Measurements from ENCODE around the gene STAT1.

The STAT1 gene

DNA sequence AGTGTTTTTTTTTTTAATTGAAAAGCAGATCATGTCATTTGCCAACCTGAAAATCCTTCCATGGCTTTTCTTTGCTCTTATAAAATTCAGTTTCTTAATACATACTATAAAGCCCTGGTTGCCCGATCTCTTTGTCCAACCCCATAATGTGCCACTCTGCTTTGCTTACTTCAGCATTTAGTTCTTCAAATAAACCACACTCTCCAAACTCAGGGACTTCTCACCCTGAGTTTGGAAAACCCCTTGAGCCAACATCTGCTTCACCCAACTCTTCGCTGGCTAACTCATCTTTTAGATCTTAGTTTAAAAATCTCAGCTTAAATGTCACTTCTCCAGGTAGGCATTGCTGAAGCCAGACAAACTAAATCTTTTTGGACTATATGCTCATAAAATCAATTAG is 1.3 kb upstream of the STAT1 start:
- peaks cover 10 to 21% (median 15%) of the 10 kb centered on the region in 11 experiments; a peak in 20 of 22 replicates for H3K36me3 ChIP-seq
- TF ChIP-seq Cebpa-rat (IDR thresholded peaks at IDR 0.05), result no peak
- H3K4me3 ChIP-seq, result no peak overlapping the region
- peak overlapping the region in 8 of 11 experiments; percentile 62 to 93 (median 79); a peak in 10 of 22 replicates for H3K4me2 ChIP-seq
- no peaks in the 10 kb centered on the region for H3K27me3 ChIP-seq
- H4K20me1 ChIP-seq, result peaks cover 0 to 27% (median 12%) of the 10 kb centered on the region in 11 experiments; a peak in 8 of 22 replicates
- H3K27ac ChIP-seq, result peak overlapping the region in 6 of 11 experiments; percentile 71 to 95 (median 90); a peak in 9 of 22 replicates
- H3K9ac ChIP-seq, result no peak overlapping the region; a peak in 1 of 22 replicates
- H3K4me1 ChIP-seq, result peaks cover 21 to 67% (median 29%) of the 10 kb centered on the region in 10 experiments
- H3K9me3 ChIP-seq (replicated peaks in 1 of 11), result no peaks in the 10 kb centered on the region; a peak in 1 of 22 replicates

DNA sequence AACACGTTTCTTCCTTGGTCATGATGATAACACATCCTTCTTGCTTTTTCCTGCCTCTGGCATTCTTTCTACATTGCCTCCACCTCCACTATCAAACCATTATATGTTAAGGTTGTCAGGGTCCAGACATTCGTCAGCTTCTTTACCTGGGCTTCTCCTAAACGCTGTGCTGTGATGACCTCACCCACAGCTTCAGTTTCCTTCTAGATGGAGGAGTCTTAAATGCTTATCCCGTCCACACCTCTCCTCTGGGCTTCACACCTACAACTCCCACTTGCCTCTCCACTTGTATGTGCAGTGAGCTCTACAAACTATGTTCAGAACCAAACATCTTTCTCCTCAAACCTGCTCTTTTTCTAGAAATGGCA is 666 bp upstream of the STAT1 start:
- peak overlapping the region; percentile 71 to 95 (median 87) for H3K27ac ChIP-seq

DNA sequence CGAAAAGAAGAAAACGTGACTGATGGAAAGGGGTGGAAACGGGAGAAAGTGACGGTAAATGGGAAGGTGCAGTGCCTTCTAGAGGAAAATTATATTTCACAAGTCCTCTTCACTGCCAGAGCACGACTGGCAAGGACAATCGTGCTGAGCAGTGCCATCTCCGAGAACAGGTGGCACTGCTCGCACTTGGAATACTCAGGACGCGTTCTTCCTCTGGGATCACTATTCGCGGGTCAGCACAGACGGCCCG is 364 bp downstream of the STAT1 start:
- peak overlapping the region; percentile 71 to 95 (median 87) for H3K27ac ChIP-seq
- H3K4me2 ChIP-seq, result peak overlapping the region; percentile 78 to 94 (median 90)
- H3K27me3 ChIP-seq, result no peaks in the 10 kb centered on the region
- H3K36me3 ChIP-seq, result peaks cover 26 to 38% (median 31%) of the 10 kb centered on the region in 11 experiments; a peak in 21 of 22 replicates
- H4K20me1 ChIP-seq, result peaks cover 0 to 33% (median 12%) of the 10 kb centered on the region in 11 experiments; a peak in 8 of 22 replicates
- H3K9me3 ChIP-seq (replicated peaks in 1 of 11), result no peaks in the 10 kb centered on the region; a peak in 1 of 22 replicates
- H3K4me3 ChIP-seq, result peak overlapping the region; percentile 69 to 97 (median 89)
- no peak for TF ChIP-seq Cebpa-rat (IDR thresholded peaks at IDR 0.05)
- peak overlapping the region; percentile 83 to 94 (median 89) for H3K9ac ChIP-seq
- peaks cover 21 to 55% (median 27%) of the 10 kb centered on the region in 10 experiments for H3K4me1 ChIP-seq

More for the DNA sequence above, 666 bp upstream of the STAT1 start:
- Histone ChIP-seq H3K9ac (peak overlapping the region; percentile 66 to 94 (median 89)), H3K36me3 (peaks cover 15 to 27% (median 21%) of the 10 kb centered on the region in 11 experiments; a peak in 21 of 22 replicates), H3K9me3 (replicated peaks in 1 of 11) (no peaks in the 10 kb centered on the region; a peak in 1 of 22 replicates), H3K27me3 (no peaks in the 10 kb centered on the region), H3K4me1 (peaks cover 21 to 64% (median 29%) of the 10 kb centered on the region in 10 experiments), H3K4me2 (peak overlapping the region; percentile 62 to 93 (median 79)), H4K20me1 (peaks cover 0 to 29% (median 12%) of the 10 kb centered on the region in 11 experiments; a peak in 8 of 22 replicates), H3K4me3 (peak overlapping the region; percentile 69 to 97 (median 89))
- no peak for TF ChIP-seq Cebpa-rat (IDR thresholded peaks at IDR 0.05)

DNA sequence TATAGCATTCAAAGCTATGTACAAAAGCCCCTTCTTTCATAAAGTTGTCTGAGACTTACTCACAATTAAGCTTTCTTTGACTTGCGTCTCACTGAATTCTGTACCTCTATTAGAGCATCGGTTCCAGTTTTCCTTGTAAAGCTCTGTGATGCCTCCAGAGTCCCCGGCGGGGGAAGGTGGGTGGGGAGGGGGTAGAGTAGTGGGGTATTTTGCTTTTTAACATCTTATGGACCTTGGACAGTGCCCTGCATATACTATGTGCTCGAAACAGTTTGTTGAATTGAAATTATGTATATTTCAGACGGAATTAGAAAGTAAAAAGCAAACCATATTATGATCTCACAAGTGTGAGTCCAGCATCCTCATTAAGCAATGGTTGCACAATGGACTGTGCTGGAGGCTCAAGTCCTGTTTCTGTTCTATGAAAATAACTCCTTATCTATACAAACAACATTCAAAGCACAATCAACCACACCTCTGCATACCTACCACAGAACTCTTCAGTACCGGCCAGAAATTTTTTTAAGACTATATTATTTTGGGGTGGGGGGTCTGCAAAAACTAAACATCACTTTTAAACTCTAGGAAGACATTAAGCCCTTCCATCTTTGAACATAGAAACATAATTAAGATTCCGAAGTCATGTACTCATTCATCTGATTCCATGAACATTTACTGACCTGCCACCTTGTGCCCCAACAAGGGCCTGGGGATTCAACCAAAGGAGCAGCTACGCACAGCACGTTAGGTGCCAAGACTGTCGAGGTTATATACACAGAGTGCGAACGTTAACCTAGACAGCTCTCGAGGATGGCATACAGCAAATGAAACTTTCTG is 908 bp downstream of the STAT1 start:
- H3K4me1 ChIP-seq, result peaks cover 21 to 50% (median 27%) of the 10 kb centered on the region in 10 experiments
- peak overlapping the region; percentile 78 to 94 (median 90) for H3K4me2 ChIP-seq
- H4K20me1 ChIP-seq, result peaks cover 0 to 38% (median 12%) of the 10 kb centered on the region in 11 experiments; a peak in 8 of 22 replicates
- H3K27me3 ChIP-seq, result no peaks in the 10 kb centered on the region
- TF ChIP-seq Cebpa-rat (IDR thresholded peaks at IDR 0.05), result peak in 3 of 11 experiments; percentile 17 to 25 (median 20); a peak in 2 of 22 replicates
- H3K4me3 ChIP-seq, result peak overlapping the region; percentile 69 to 97 (median 89)
- peak overlapping the region; percentile 83 to 94 (median 89) for H3K9ac ChIP-seq
- no peaks in the 10 kb centered on the region; a peak in 1 of 22 replicates for H3K9me3 ChIP-seq (replicated peaks in 1 of 11)
- H3K36me3 ChIP-seq, result peaks cover 31 to 43% (median 36%) of the 10 kb centered on the region in 11 experiments
- H3K27ac ChIP-seq, result peak overlapping the region; percentile 71 to 95 (median 87); a peak in 21 of 22 replicates

DNA sequence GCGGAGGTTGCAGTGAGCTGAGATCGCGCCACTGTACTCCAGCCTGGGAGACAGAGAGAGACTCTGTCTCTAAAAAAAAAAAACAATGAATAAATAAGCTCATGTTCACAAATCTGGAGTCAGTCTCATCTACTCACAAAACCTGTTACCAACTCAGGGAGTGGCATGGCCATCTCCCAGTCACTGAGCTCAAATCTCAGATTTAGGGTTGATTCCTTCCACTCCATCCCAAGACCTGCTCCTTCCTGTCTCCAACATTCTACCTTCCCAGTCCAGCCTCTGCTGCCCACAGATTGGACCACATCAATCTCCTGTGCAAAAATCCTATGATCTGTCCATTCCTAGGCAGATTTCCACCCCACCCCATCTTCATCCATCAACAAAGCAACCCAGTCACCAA is 1.6 kb downstream of the STAT1 start:
- H3K27me3 ChIP-seq, result no peaks in the 10 kb centered on the region
- peak overlapping the region in 4 of 11 experiments; percentile 39 to 95 (median 92); a peak in 6 of 22 replicates for H3K27ac ChIP-seq
- peak overlapping the region; percentile 78 to 94 (median 90) for H3K4me2 ChIP-seq
- peak overlapping the region in 8 of 10 experiments; percentile 69 to 97 (median 89); a peak in 13 of 20 replicates for H3K4me3 ChIP-seq
- H3K36me3 ChIP-seq, result peaks cover 38 to 50% (median 43%) of the 10 kb centered on the region in 11 experiments
- peak overlapping the region in 5 of 11 experiments; percentile 11 to 93 (median 85); a peak in 3 of 22 replicates for H3K9ac ChIP-seq
- H3K9me3 ChIP-seq (replicated peaks in 1 of 11), result no peaks in the 10 kb centered on the region; a peak in 1 of 22 replicates
- H3K4me1 ChIP-seq, result peaks cover 21 to 47% (median 27%) of the 10 kb centered on the region in 10 experiments
- peaks cover 0 to 42% (median 12%) of the 10 kb centered on the region in 11 experiments; a peak in 8 of 22 replicates for H4K20me1 ChIP-seq
- no peak for TF ChIP-seq Cebpa-rat (IDR thresholded peaks at IDR 0.05)

DNA sequence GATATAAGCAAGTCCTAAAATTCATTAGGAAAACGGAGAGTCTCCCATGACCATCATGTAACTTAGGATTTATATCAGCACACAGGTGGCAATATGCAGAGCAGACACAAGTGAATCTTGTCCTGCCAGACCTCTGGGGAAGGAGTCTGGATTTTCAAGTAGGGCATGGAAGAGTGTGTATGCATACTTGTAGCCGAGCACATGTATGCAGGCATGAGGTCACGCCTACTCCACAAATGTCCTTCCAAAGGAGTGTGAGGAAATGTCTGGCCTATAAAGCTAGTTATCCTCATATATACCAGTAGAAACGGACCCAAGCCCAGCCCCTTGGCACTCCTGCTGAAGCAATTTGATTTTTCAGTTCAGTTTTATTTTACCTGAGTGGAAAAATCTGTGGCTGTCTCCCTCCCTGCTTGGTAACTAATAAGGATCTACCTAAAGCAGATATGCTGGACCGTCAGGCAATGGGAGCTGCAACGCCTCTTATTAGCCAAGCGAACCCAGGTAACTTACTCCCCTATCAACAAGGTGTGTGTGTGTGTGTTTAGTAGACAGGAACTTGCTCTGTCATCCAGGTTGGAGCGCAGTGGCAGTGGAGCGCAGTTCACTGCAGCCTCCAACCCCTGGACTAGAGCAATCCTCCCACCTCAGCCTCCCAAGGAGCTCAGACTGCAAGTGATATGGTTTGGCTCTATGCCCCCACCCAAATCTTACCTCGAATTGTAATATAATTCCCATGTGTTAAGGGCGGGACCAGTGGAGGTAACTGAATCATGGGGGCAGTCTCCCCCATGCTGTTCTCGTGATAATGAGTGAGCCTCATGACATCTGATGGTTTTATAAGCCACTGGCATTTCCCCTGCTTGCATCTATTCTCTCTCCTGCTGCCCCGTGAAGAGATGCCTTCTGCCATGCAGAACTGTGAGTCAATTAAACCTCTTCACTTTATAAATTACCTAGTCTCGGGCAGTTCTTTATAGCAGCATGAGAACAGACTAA is 2.8 kb downstream of the STAT1 start:
- Histone ChIP-seq H3K4me1 (peaks cover 21 to 46% (median 27%) of the 10 kb centered on the region in 10 experiments), H3K9me3 (replicated peaks in 1 of 11) (no peaks in the 10 kb centered on the region; a peak in 1 of 22 replicates), H4K20me1 (peaks cover 0 to 51% (median 12%) of the 10 kb centered on the region in 11 experiments; a peak in 8 of 22 replicates), H3K36me3 (peaks cover 49 to 62% (median 54%) of the 10 kb centered on the region in 11 experiments), H3K27ac (no peak overlapping the region), H3K9ac (no peak overlapping the region), H3K27me3 (no peaks in the 10 kb centered on the region), H3K4me3 (no peak overlapping the region), H3K4me2 (peak overlapping the region in 5 of 11 experiments; percentile 12 to 94 (median 92); a peak in 8 of 22 replicates)
- no peak for TF ChIP-seq Cebpa-rat (IDR thresholded peaks at IDR 0.05)

DNA sequence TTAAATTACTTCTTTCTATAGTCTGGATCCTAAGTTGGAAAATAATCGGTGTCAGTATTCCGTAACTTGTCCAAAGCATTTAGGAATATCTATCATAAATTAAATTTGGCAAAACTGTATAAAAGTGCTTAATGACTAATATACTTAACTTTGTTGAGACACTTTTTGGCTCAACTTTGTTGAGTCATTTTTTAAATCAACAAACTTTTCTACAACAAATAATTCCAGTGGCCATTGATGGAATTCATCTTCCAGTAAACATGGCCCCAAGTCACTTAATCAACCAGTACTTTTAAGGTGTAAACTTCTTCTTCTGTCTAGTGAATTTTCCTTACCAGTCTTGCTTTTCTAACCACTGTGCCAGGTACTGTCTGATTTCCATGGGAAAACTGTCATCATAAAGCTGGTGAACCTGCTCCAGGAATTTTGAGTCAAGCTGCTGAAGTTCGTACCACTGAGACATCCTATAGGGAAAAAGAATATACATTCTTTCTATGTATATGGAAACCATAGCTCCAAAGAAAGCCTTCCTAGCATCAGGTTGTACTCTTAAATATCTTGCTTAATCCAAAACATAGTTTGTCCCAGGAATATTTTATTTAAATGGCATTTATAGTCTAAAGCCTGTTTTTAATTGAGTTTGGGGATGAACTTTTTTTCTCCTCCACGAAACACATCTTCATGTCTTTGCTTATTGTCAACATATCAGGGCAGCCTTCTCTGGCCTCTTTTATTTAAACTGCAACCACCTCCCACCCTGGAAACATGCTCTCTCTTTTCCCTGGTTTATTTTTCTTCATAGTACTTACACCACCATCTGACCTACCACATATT is 4.2 kb downstream of the STAT1 start:
- Histone ChIP-seq H4K20me1 (peaks cover 0 to 55% (median 12%) of the 10 kb centered on the region in 11 experiments; a peak in 8 of 22 replicates), H3K4me3 (no peak overlapping the region), H3K9ac (no peak overlapping the region), H3K36me3 (peaks cover 64 to 76% (median 69%) of the 10 kb centered on the region in 11 experiments), H3K27me3 (no peaks in the 10 kb centered on the region), H3K9me3 (replicated peaks in 1 of 11) (no peaks in the 10 kb centered on the region), H3K27ac (no peak overlapping the region), H3K4me1 (peaks cover 18 to 31% (median 23%) of the 10 kb centered on the region in 10 experiments), H3K4me2 (no peak overlapping the region)
- TF ChIP-seq Cebpa-rat (IDR thresholded peaks at IDR 0.05), result no peak
